SK-N-SH (cell line): ENCODE measurements around the gene PLCB1. TPM values are rescaled to one million over a fixed set of nuclear protein-coding genes. Genes with fewer than 3 reads are reported as not detected.

Experiments
- CTCF ChIA-PET: fragments of 300-600, 350-600 bp; formaldehyde crosslinking; extraction: SDS; loops from one replicate; lab custom pipeline; 2021; lab: Yijun Ruan, JAX
- POLR2A ChIA-PET: fragments of 350-600 bp; sonication (Branson Sonifier 250); formaldehyde crosslinking; extraction: SDS; loops from one replicate; lab custom pipeline; 2020; ENCODE audit warnings: antibody characterized with exemption, inconsistent platforms; lab: Yijun Ruan, JAX
- DNase-seq: peaks from one replicate; pipeline ENCODE4 v3.0.0; 2012
- H2AFZ ChIP-seq: fragments of 200-600 bp; sonication (generic); 2 replicates; pipeline ENCODE4 v1.8.1; 2016; ENCODE audit warnings: antibody characterized with exemption, mild to moderate bottlenecking, low read depth
- H3F3A ChIP-seq: fragments of 200-600 bp; sonication (generic); replicated peaks from 2 replicates; pipeline ENCODE3; 2016; ENCODE audit warnings: antibody characterized with exemption, mild to moderate bottlenecking; ENCODE audit not compliant: insufficient read depth
- H3K27ac ChIP-seq, 2 experiments: fragments of 200-500 bp in 1 of 2; fragments of 200-600 bp in 1 of 2; sonication (Bioruptor generic) in 1 of 2; sonication (generic), shearing (Covaris generic) in 1 of 2; 2 replicates each; pipeline versions ENCODE4 v1.5.1 to v1.6.1; 2014 to 2016; ENCODE audit warnings: low read depth in 2 of 2, inconsistent platforms in 1 of 2, low read length in 1 of 2, mild to moderate bottlenecking in 1 of 2, mixed read lengths in 1 of 2
- H3K27me3 ChIP-seq: fragments of 200-600 bp; sonication (generic), shearing (Covaris generic); 2 replicates; pipeline ENCODE4 v1.6.1; 2016; ENCODE audit warnings: mixed run types; ENCODE audit not compliant: insufficient read depth
- H3K36me3 ChIP-seq, 2 experiments: fragments of 200-500 bp in 1 of 2; fragments of 200-600 bp in 1 of 2; sonication (Bioruptor generic) in 1 of 2; sonication (generic) in 1 of 2; replicated peaks in 1 of 2; 2 replicates each; pipeline versions ENCODE3 to v1.5.1; 2014 to 2016; ENCODE audit warnings: low read length in 1 of 2, mild to moderate bottlenecking in 1 of 2; ENCODE audit not compliant: insufficient read depth in 2 of 2, control insufficient read depth in 1 of 2
- H3K4me1 ChIP-seq, 2 experiments: fragments of 200-500 bp in 1 of 2; fragments of 200-600 bp in 1 of 2; sonication (Bioruptor generic) in 1 of 2; sonication (generic), shearing (Covaris generic) in 1 of 2; 2 replicates each; pipeline versions ENCODE4 v1.5.1 to v1.6.1; 2014 to 2016; ENCODE audit warnings: low read depth in 1 of 2, low read length in 1 of 2, mixed run types in 1 of 2; ENCODE audit not compliant: insufficient read depth in 2 of 2, control insufficient read depth in 1 of 2
- H3K4me2 ChIP-seq: fragments of 200-600 bp; sonication (generic), shearing (Covaris generic); 2 replicates; pipeline ENCODE4 v1.6.1; 2017; ENCODE audit warnings: mixed run types
- H3K4me3 ChIP-seq, 2 experiments: fragments of 200-500 bp in 1 of 2; fragments of 200-600 bp in 1 of 2; sonication (Bioruptor generic) in 1 of 2; sonication (generic), shearing (Covaris generic) in 1 of 2; 2 replicates each; pipeline versions ENCODE4 v1.5.1 to v1.8.1; 2014 to 2016; ENCODE audit warnings: low read depth in 2 of 2, inconsistent platforms in 1 of 2, low read length in 1 of 2, mild to moderate bottlenecking in 1 of 2, mixed read lengths in 1 of 2, moderate library complexity in 1 of 2
- H3K79me2 ChIP-seq: fragments of 200-600 bp; sonication (generic); 2 replicates; pipeline ENCODE4 v1.8.1; 2017; ENCODE audit warnings: mild to moderate bottlenecking; ENCODE audit not compliant: insufficient read depth
- H3K9ac ChIP-seq: fragments of 200-600 bp; sonication (generic); 2 replicates; pipeline ENCODE4 v1.6.1; 2017; ENCODE audit warnings: mixed run types
- H3K9me2 ChIP-seq: fragments of 200-600 bp; sonication (generic); 2 replicates; pipeline ENCODE4 v1.6.1; 2017; ENCODE audit warnings: mixed run types
- H3K9me3 ChIP-seq: fragments of 200-600 bp; sonication (generic); 2 replicates; pipeline ENCODE4 v1.6.1; 2017; ENCODE audit warnings: mixed run types, mild to moderate bottlenecking, moderate library complexity
- H4K20me1 ChIP-seq: fragments of 200-600 bp; sonication (generic); 2 replicates; pipeline ENCODE4 v1.6.1; 2017; ENCODE audit warnings: mild to moderate bottlenecking, mixed run types; ENCODE audit not compliant: insufficient read depth
- CHD2 ChIP-seq: fragments of 150-350 bp; IDR thresholded peaks from 2 replicates; pipeline ENCODE4 v1.6.1; 2018; ENCODE audit warnings: low read length; ENCODE audit not compliant: partially characterized antibody
- CTCF ChIP-seq: fragments of 200-600 bp; sonication (generic); IDR thresholded peaks from 2 replicates; pipeline ENCODE4 v1.6.1; 2017; ENCODE audit warnings: antibody characterized with exemption, mild to moderate bottlenecking, moderate library complexity
- ELF1 ChIP-seq: IDR thresholded peaks from 2 replicates; pipeline ENCODE4 v1.4.0; 2012
- EZH2phosphoT487 ChIP-seq: fragments of 200-600 bp; sonication (generic); IDR thresholded peaks from 2 replicates; pipeline ENCODE4 v1.6.1; 2017; ENCODE audit warnings: low read depth, mixed run types, mild to moderate bottlenecking, antibody characterized with exemption, moderate library complexity, borderline replicate concordance
- FOSL2 ChIP-seq: IDR thresholded peaks from 2 replicates; pipeline ENCODE4 v1.4.0; 2012; ENCODE audit warnings: low read depth, mild to moderate bottlenecking, moderate library complexity, borderline replicate concordance
- FOXJ3 ChIP-seq: sonication (generic); formaldehyde crosslinking; IDR thresholded peaks from 2 replicates; pipeline ENCODE4 v1.5.1; 2020; ENCODE audit warnings: mild to moderate bottlenecking, missing genetic modification reagents
- FOXM1 ChIP-seq: IDR thresholded peaks from 2 replicates; pipeline ENCODE4 v1.4.0; 2012; ENCODE audit warnings: low read depth, mild to moderate bottlenecking
- GABPA ChIP-seq: IDR thresholded peaks from 2 replicates; pipeline ENCODE4 v1.4.0; 2012; ENCODE audit warnings: low read depth, mild to moderate bottlenecking
- GATA2 ChIP-seq: sonication (generic); formaldehyde crosslinking; IDR thresholded peaks from 2 replicates; pipeline ENCODE4 v1.5.0; 2020; ENCODE audit warnings: mild to moderate bottlenecking, missing genetic modification reagents
- MXI1 ChIP-seq: IDR thresholded peaks from 2 replicates; pipeline ENCODE4 v1.6.1; 2012; ENCODE audit warnings: mild to moderate bottlenecking, low read depth, low read length, improper control_type of control experiment
- NFIC ChIP-seq: IDR thresholded peaks from 2 replicates; pipeline ENCODE4 v1.4.0; 2012; ENCODE audit warnings: borderline replicate concordance
- NRF1 ChIP-seq: IDR thresholded peaks from 2 replicates; pipeline ENCODE4 v1.6.1; 2012; ENCODE audit warnings: low read depth, mild to moderate bottlenecking, low read length
- RAD21 ChIP-seq: IDR thresholded peaks from 2 replicates; pipeline ENCODE4 v1.6.1; 2012; ENCODE audit warnings: mild to moderate bottlenecking, low read length
- RCOR1 ChIP-seq: fragments of 150-350 bp; IDR thresholded peaks from 2 replicates; pipeline ENCODE4 v1.6.1; 2017; ENCODE audit warnings: antibody characterized with exemption, low read length
- RXRA ChIP-seq: IDR thresholded peaks from 2 replicates; pipeline ENCODE4 v1.4.0; 2012; ENCODE audit warnings: low read depth, mild to moderate bottlenecking, borderline replicate concordance
- SIN3A ChIP-seq: IDR thresholded peaks from 2 replicates; pipeline ENCODE4 v1.6.1; 2012; ENCODE audit warnings: low read depth, mild to moderate bottlenecking, low read length, moderate library complexity, borderline replicate concordance
- SMC3 ChIP-seq: IDR thresholded peaks from 2 replicates; pipeline ENCODE4 v1.6.1; 2012; ENCODE audit warnings: low read depth, low read length, improper control_type of control experiment
- TAF1 ChIP-seq: IDR thresholded peaks from 2 replicates; pipeline ENCODE4 v1.6.1; 2012; ENCODE audit warnings: low read depth, mild to moderate bottlenecking, low read length, moderate library complexity, borderline replicate concordance
- TCF12 ChIP-seq: IDR thresholded peaks from 2 replicates; pipeline ENCODE4 v1.4.0; 2012
- WGBS: methylation state at CpG from one replicate; pipeline ENCODE4 v1.1.6; 2017; ENCODE audit warnings: low lambda C conversion rate; 5-methylcytosine and 5-hydroxymethylcytosine counted together
- polyA plus RNA-seq, 3 experiments: library from polyadenylated mRNA; depleted of rRNA; stranded (reverse); fragments of >200 nt; gene quantifications; 2 replicates each; pipeline ENCODE4 v1.2.3, GENCODE V29; 2012
- TF ChIP-seq, protein P1 (sequence below): IDR thresholded peaks from 2 replicates; pipeline ENCODE4 v1.6.1; 2012; ENCODE audit warnings: mild to moderate bottlenecking, low read depth, low read length, moderate library complexity
- TF ChIP-seq, protein P2 (sequence below): IDR thresholded peaks from 2 replicates; pipeline ENCODE4 v1.4.0; 2012; ENCODE audit warnings: low read depth
- TF ChIP-seq, protein P3 (sequence below): IDR thresholded peaks from 2 replicates; pipeline ENCODE4 v1.4.0; 2012; ENCODE audit warnings: low read depth, borderline replicate concordance

PLCB1 gene
- polyA plus RNA-seq, 1 of the 3 experiments (the other 2 are of a cell fraction), result 10.5 TPM

GRCh38 chr20:8837396-8837795, 705.3 kb downstream of the PLCB1 start:
- ChIA-PET CTCF (interaction anchor here (2.5 kb wide), 1 partner anchor 16 kb away, joined by 13 read pairs; no protein-coding TSS in a partner anchor), POLR2A (no interaction called here)
- Histone ChIP-seq H3F3A (no peaks in the 10 kb centered on the region), H3K4me2 (no peak overlapping the region), H2AFZ (no peak overlapping the region), H3K79me2 (no peaks in the 10 kb centered on the region), H3K9me2 (no peaks in the 10 kb centered on the region), H3K4me1 (no peaks in the 10 kb centered on the region), H3K27ac (no peak overlapping the region), H3K27me3 (no peaks in the 10 kb centered on the region), H3K9ac (no peak overlapping the region), H3K4me3 (no peak overlapping the region), H3K36me3 (no peaks in the 10 kb centered on the region), H4K20me1 (no peaks in the 10 kb centered on the region), H3K9me3 (no peaks in the 10 kb centered on the region)
- no peak for DNase-seq
- TF ChIP-seq TCF12 (no peak), GATA2 (no peak), CHD2 (no peak), RAD21 (no peak), FOXM1 (no peak), MXI1 (no peak), FOSL2 (no peak), EZH2phosphoT487 (no peak), TAF1 (no peak), ELF1 (no peak), NFIC (no peak), SMC3 (no peak), FOXJ3 (CRISPR knock-in tag) (no peak)
- TF ChIP-seq, protein P1, sequence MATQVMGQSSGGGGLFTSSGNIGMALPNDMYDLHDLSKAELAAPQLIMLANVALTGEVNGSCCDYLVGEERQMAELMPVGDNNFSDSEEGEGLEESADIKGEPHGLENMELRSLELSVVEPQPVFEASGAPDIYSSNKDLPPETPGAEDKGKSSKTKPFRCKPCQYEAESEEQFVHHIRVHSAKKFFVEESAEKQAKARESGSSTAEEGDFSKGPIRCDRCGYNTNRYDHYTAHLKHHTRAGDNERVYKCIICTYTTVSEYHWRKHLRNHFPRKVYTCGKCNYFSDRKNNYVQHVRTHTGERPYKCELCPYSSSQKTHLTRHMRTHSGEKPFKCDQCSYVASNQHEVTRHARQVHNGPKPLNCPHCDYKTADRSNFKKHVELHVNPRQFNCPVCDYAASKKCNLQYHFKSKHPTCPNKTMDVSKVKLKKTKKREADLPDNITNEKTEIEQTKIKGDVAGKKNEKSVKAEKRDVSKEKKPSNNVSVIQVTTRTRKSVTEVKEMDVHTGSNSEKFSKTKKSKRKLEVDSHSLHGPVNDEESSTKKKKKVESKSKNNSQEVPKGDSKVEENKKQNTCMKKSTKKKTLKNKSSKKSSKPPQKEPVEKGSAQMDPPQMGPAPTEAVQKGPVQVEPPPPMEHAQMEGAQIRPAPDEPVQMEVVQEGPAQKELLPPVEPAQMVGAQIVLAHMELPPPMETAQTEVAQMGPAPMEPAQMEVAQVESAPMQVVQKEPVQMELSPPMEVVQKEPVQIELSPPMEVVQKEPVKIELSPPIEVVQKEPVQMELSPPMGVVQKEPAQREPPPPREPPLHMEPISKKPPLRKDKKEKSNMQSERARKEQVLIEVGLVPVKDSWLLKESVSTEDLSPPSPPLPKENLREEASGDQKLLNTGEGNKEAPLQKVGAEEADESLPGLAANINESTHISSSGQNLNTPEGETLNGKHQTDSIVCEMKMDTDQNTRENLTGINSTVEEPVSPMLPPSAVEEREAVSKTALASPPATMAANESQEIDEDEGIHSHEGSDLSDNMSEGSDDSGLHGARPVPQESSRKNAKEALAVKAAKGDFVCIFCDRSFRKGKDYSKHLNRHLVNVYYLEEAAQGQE, result no peak
- TF ChIP-seq, protein P2, sequence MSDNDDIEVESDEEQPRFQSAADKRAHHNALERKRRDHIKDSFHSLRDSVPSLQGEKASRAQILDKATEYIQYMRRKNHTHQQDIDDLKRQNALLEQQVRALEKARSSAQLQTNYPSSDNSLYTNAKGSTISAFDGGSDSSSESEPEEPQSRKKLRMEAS, result no peak

DNA sequence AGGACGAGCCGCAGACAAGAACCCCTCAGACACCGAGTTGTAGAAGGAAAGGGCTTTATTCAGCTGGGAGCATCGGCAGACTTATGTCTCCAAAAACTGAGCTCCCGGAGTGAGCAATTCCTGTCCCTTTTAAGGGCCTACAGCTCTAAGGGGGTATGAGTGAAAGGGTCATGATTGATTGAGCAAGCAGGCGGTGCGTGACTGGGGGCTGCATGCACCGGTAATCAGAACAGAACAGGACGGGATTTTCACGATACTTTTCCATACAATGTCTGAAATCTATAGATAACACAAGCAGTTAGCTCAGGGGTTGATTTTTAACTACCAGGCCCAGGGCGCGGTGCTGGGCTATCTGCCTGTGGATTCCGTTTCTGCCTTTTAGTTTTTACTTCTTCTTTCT, 710.5 kb downstream of the PLCB1 start:
- DNase-seq, result no peak
- H3K4me3 ChIP-seq, result no peak overlapping the region
- H3K27me3 ChIP-seq, result no peaks in the 10 kb centered on the region
- H3K36me3 ChIP-seq, result no peaks in the 10 kb centered on the region
- no peaks in the 10 kb centered on the region for H3K4me1 ChIP-seq
- 92% methylated on average over 13 of the region's 13 CpGs for WGBS
- no peaks in the 10 kb centered on the region for H3K79me2 ChIP-seq
- H2AFZ ChIP-seq, result no peak overlapping the region
- no peak overlapping the region for H3K27ac ChIP-seq
- H3K9ac ChIP-seq, result no peak overlapping the region
- CTCF ChIA-PET, result interaction anchor here (4.2 kb wide), 1 partner anchor 12 kb away, joined by 21 read pairs; no protein-coding TSS in a partner anchor
- no peak overlapping the region for H3K4me2 ChIP-seq
- TF ChIP-seq FOXM1 (no peak), RXRA (no peak), MXI1 (no peak), CTCF (no peak), GATA2 (no peak), NRF1 (no peak), RCOR1 (no peak), SMC3 (no peak), FOXJ3 (CRISPR knock-in tag) (no peak), GABPA (no peak), NFIC (no peak), SIN3A (no peak)
- TF ChIP-seq, protein P3, sequence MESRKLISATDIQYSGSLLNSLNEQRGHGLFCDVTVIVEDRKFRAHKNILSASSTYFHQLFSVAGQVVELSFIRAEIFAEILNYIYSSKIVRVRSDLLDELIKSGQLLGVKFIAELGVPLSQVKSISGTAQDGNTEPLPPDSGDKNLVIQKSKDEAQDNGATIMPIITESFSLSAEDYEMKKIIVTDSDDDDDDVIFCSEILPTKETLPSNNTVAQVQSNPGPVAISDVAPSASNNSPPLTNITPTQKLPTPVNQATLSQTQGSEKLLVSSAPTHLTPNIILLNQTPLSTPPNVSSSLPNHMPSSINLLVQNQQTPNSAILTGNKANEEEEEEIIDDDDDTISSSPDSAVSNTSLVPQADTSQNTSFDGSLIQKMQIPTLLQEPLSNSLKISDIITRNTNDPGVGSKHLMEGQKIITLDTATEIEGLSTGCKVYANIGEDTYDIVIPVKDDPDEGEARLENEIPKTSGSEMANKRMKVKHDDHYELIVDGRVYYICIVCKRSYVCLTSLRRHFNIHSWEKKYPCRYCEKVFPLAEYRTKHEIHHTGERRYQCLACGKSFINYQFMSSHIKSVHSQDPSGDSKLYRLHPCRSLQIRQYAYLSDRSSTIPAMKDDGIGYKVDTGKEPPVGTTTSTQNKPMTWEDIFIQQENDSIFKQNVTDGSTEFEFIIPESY, result no peak
- TF ChIP-seq, protein P2, result no peak
- TF ChIP-seq, all 33 proteins: peak for 0
- Histone ChIP-seq H3F3A (no peaks in the 10 kb centered on the region), H3K9me2 (no peaks in the 10 kb centered on the region), H4K20me1 (no peaks in the 10 kb centered on the region), H3K9me3 (no peaks in the 10 kb centered on the region)
- POLR2A ChIA-PET, result no interaction called here
